Measurements from ENCODE around the gene CCDC9B.

The CCDC9B gene

GRCh38 chr15:40287968-40288367 is 52.8 kb downstream of the CCDC9B start:
- DNase-seq (ENCODE audit: low read depth in 1 of 2, low spot score in 1 of 2): no peak
- no peak for TF ChIP-seq SPI1 (IDR thresholded peaks at IDR 0.05; ENCODE audit: borderline replicate concordance, low read depth)
- no peak for TF ChIP-seq REST (IDR thresholded peaks at IDR 0.05; ENCODE audit: insufficient replicate concordance, low read depth)
- no peak for TF ChIP-seq POLR2AphosphoS5 (IDR thresholded peaks at IDR 0.05; ENCODE audit: low read depth)
- TF ChIP-seq, protein P1, sequence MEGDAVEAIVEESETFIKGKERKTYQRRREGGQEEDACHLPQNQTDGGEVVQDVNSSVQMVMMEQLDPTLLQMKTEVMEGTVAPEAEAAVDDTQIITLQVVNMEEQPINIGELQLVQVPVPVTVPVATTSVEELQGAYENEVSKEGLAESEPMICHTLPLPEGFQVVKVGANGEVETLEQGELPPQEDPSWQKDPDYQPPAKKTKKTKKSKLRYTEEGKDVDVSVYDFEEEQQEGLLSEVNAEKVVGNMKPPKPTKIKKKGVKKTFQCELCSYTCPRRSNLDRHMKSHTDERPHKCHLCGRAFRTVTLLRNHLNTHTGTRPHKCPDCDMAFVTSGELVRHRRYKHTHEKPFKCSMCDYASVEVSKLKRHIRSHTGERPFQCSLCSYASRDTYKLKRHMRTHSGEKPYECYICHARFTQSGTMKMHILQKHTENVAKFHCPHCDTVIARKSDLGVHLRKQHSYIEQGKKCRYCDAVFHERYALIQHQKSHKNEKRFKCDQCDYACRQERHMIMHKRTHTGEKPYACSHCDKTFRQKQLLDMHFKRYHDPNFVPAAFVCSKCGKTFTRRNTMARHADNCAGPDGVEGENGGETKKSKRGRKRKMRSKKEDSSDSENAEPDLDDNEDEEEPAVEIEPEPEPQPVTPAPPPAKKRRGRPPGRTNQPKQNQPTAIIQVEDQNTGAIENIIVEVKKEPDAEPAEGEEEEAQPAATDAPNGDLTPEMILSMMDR (IDR thresholded peaks at IDR 0.05; ENCODE audit: insufficient read depth, low read length): no peak
- TF ChIP-seq GABPA (IDR thresholded peaks at IDR 0.05; ENCODE audit: low read depth): no peak
- H3K4me3 ChIP-seq (replicated peaks; ENCODE audit: insufficient read depth, low read length): no peak overlapping the region
- H3K27ac ChIP-seq (replicated peaks): no peak overlapping the region
- no peaks in the 10 kb centered on the region for H3K27me3 ChIP-seq (ENCODE audit: insufficient read depth, poor library complexity, severe bottlenecking)

GRCh38 chr15:40287505-40287904 is 53.2 kb downstream of the CCDC9B start:
- DNase-seq (ENCODE audit: low read depth in 1 of 2, low spot score in 1 of 2): no peak
- Histone ChIP-seq H3K4me3 (replicated peaks; ENCODE audit: insufficient read depth, low read length) (no peak overlapping the region), H3K27ac (replicated peaks) (no peak overlapping the region), H3K27me3 (ENCODE audit: insufficient read depth, poor library complexity, severe bottlenecking) (no peaks in the 10 kb centered on the region)
- TF ChIP-seq REST (IDR thresholded peaks at IDR 0.05; ENCODE audit: insufficient replicate concordance, low read depth) (no peak), POLR2AphosphoS5 (IDR thresholded peaks at IDR 0.05; ENCODE audit: low read depth) (no peak), SPI1 (IDR thresholded peaks at IDR 0.05; ENCODE audit: borderline replicate concordance, low read depth) (no peak), GABPA (IDR thresholded peaks at IDR 0.05; ENCODE audit: low read depth) (no peak)
- TF ChIP-seq, protein P1 (IDR thresholded peaks at IDR 0.05; ENCODE audit: insufficient read depth, low read length): no peak

DNA sequence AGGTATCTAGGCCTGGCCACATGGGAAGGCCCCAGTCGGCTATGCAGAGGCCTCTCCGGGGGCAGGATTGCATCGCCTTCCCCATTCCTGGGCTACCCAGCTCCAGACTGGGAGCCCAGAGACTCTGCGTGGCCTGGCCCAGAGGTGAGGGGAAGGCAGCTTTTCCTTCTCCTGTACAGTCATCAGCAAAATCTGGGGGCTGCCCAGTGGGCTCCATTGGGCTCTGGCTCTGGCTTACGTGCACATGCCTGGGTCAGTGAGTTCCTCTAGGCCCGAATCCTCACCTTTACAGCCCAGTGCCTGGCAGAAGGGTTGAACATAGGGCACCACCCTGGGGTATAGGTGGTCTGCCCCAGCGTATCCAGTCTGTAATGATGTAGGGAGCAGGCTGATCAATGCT is 53.9 kb downstream of the CCDC9B start:
- no peak overlapping the region for H3K27ac ChIP-seq (replicated peaks)
- H3K4me3 ChIP-seq (replicated peaks; ENCODE audit: insufficient read depth, low read length): no peak overlapping the region
- TF ChIP-seq REST (IDR thresholded peaks at IDR 0.05; ENCODE audit: insufficient replicate concordance, low read depth) (no peak), POLR2AphosphoS5 (IDR thresholded peaks at IDR 0.05; ENCODE audit: low read depth) (no peak), SPI1 (IDR thresholded peaks at IDR 0.05; ENCODE audit: borderline replicate concordance, low read depth) (no peak), GABPA (IDR thresholded peaks at IDR 0.05; ENCODE audit: low read depth) (no peak)
- TF ChIP-seq, protein P1 (IDR thresholded peaks at IDR 0.05; ENCODE audit: insufficient read depth, low read length): no peak
- DNase-seq (ENCODE audit: low read depth in 1 of 2, low spot score in 1 of 2): no peak
- no peaks in the 10 kb centered on the region for H3K27me3 ChIP-seq (ENCODE audit: insufficient read depth, poor library complexity, severe bottlenecking)

Data from HL-60 (cell line).